Measurements from ENCODE around the gene UGT1A3. TPM values are rescaled to one million over a fixed set of nuclear protein-coding genes. Genes with fewer than 3 reads are reported as not detected.

Gene UGT1A3
- total and polyA plus RNA-seq, 10 of the 15 experiments (the other 5 are each of a cell fraction or from before 2014, with no cell fraction given): not detected

DNA sequence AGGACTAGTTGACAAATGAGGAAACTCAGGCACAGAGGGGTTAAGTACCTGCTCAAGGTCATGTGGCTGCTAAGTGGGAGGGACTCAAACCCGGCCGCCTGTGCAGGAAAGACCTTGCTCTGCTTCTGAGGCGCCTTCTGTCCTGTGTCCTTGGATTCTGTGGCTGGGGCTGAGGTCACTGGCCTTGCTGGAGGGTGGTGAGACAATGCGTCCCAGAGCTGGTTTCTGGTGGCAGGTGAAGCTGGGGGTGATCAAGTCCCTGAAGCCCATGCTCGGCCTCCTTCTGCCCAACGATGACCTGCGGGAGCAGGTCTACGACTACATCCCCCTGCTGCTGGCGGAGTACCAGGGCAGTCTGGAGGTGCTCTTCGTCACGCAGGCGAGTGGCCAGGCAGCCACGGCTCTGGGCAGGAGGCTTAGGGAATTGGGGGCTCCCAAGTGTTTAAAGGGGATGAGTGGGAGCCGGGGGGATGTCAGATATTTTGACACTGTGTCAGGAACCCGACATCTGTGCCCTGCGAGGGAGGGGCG, 65.4 kb downstream of the UGT1A3 start:
- ChIA-PET RAD21 (ENCODE audit: unreplicated experiment) (no interaction called here), POLR2A (no interaction called here), CTCF (interaction anchor here (0.6 kb wide), 1 partner anchor 732 kb away, joined by 3 read pairs; no protein-coding TSS in a partner anchor), SMC1A (ENCODE audit: uncharacterized antibody, unreplicated experiment) (no interaction called here)
- Histone ChIP-seq H2AFZ (ENCODE audit: control insufficient read depth, low read depth, low read length) (no peak overlapping the region), H3K9me3 (replicated peaks; ENCODE audit: control insufficient read depth, insufficient read depth, low read length) (no peaks in the 10 kb centered on the region), H3K4me1 (ENCODE audit: control insufficient read depth, insufficient read depth, low read length) (no peaks in the 10 kb centered on the region), H3K4me2 (ENCODE audit: control insufficient read depth, insufficient read depth) (no peak overlapping the region), H3K4me3 (no peak overlapping the region), H3K36me3 (ENCODE audit: control insufficient read depth in 2 of 2, insufficient read depth in 2 of 2, low read length in 1 of 2) (no peaks in the 10 kb centered on the region), H3K79me2 (ENCODE audit: control insufficient read depth, insufficient read depth, low read length) (no peaks in the 10 kb centered on the region), H3K27ac (ENCODE audit: control insufficient read depth, insufficient read depth) (no peak overlapping the region), H3K9ac (ENCODE audit: control insufficient read depth, insufficient read depth, low read length) (no peak overlapping the region), H4K20me1 (ENCODE audit: control insufficient read depth, insufficient read depth) (no peaks in the 10 kb centered on the region), H3K27me3 (replicated peaks in 1 of 2; ENCODE audit: control insufficient read depth in 2 of 2, insufficient read depth in 2 of 2, low read length in 1 of 2) (no peaks in the 10 kb centered on the region; a peak in 2 of 4 replicates)
- in situ Hi-C loops (cut with MboI): no loop called here
- intact Hi-C loops (cut with micrococcal nuclease; ENCODE audit: unreplicated experiment): no loop called here
- FAIRE-seq: no peak
- WGBS (ENCODE audit: insufficient coverage, insufficient replicate concordance, low lambda C conversion rate, missing lambda C conversion rate): 19% methylated on average over 14 of the region's 17 CpGs
- no TSS peak for BruUV-seq (replicated peaks)
- TF ChIP-seq LARP7 (IDR thresholded peaks at IDR 0.05) (no peak), NFIC (IDR thresholded peaks at IDR 0.05; ENCODE audit: low read depth, low read length) (no peak), FOXK2 (IDR thresholded peaks at IDR 0.05) (no peak), BACH1 (IDR thresholded peaks at IDR 0.05; ENCODE audit: borderline replicate concordance) (no peak), ATF2 (IDR thresholded peaks at IDR 0.05; ENCODE audit: low read length) (no peak), SMAD1 (IDR thresholded peaks at IDR 0.05; ENCODE audit: low read depth, partially characterized antibody) (no peak), MTA3 (IDR thresholded peaks at IDR 0.05; ENCODE audit: borderline replicate concordance, low read length) (no peak), SIX5 (IDR thresholded peaks at IDR 0.05; ENCODE audit: low read depth, low read length, severe bottlenecking) (no peak), ZBED1 (IDR thresholded peaks at IDR 0.05; ENCODE audit: borderline replicate concordance) (no peak), TBL1XR1 (IDR thresholded peaks at IDR 0.05; ENCODE audit: low read depth, low read length) (no peak), ATF7 (IDR thresholded peaks at IDR 0.05; ENCODE audit: low read depth) (no peak)
- TF ChIP-seq, protein P1, sequence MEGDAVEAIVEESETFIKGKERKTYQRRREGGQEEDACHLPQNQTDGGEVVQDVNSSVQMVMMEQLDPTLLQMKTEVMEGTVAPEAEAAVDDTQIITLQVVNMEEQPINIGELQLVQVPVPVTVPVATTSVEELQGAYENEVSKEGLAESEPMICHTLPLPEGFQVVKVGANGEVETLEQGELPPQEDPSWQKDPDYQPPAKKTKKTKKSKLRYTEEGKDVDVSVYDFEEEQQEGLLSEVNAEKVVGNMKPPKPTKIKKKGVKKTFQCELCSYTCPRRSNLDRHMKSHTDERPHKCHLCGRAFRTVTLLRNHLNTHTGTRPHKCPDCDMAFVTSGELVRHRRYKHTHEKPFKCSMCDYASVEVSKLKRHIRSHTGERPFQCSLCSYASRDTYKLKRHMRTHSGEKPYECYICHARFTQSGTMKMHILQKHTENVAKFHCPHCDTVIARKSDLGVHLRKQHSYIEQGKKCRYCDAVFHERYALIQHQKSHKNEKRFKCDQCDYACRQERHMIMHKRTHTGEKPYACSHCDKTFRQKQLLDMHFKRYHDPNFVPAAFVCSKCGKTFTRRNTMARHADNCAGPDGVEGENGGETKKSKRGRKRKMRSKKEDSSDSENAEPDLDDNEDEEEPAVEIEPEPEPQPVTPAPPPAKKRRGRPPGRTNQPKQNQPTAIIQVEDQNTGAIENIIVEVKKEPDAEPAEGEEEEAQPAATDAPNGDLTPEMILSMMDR (IDR thresholded peaks at IDR 0.05 in 2 of 3, conservative IDR thresholded peaks at IDR 0.05 in 1 of 3; ENCODE audit: control insufficient read depth in 2 of 3, extremely low read depth in 1 of 3, insufficient read depth in 1 of 3, low read depth in 3 of 3, low read length in 3 of 3): no peak
- TF ChIP-seq, protein P2, sequence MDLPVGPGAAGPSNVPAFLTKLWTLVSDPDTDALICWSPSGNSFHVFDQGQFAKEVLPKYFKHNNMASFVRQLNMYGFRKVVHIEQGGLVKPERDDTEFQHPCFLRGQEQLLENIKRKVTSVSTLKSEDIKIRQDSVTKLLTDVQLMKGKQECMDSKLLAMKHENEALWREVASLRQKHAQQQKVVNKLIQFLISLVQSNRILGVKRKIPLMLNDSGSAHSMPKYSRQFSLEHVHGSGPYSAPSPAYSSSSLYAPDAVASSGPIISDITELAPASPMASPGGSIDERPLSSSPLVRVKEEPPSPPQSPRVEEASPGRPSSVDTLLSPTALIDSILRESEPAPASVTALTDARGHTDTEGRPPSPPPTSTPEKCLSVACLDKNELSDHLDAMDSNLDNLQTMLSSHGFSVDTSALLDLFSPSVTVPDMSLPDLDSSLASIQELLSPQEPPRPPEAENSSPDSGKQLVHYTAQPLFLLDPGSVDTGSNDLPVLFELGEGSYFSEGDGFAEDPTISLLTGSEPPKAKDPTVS (IDR thresholded peaks at IDR 0.05; ENCODE audit: low read depth, low read length): no peak
- ATAC-seq: no peak
- no peak for DNase-seq (ENCODE audit: low read depth, low spot score)

Measured in GM12878 (cell line).